DMS53 treated with DMSO at 0.1 percent for 48 hours (cell line): Measurements from ENCODE around the gene EGLN1.

Experiments used
- DNase-seq: peaks from one replicate; lab custom pipeline; 2025; ENCODE audit not compliant: unreplicated experiment; lab: John Stamatoyannopoulos, UW

Gene EGLN1

GRCh38 chr1:231334079-231334666 lies 87.9 kb downstream of the EGLN1 start:
- DNase-seq: no peak

GRCh38 chr1:231332761-231333160 lies 89.3 kb downstream of the EGLN1 start:
- DNase-seq: no peak

GRCh38 chr1:231329483-231329882 lies 92.6 kb downstream of the EGLN1 start:
- no peak for DNase-seq

GRCh38 chr1:231327617-231328016 lies 94.5 kb downstream of the EGLN1 start:
- DNase-seq: no peak

- no peak for DNase-seq
Measured at GRCh38 chr1:231326248-231326647, 95.8 kb downstream of the EGLN1 start.

GRCh38 chr1:231324660-231325059 lies 97.4 kb downstream of the EGLN1 start:
- no peak for DNase-seq

- DNase-seq: no peak
Measured at GRCh38 chr1:231322880-231323530, 99.1 kb downstream of the EGLN1 start.

GRCh38 chr1:231319080-231319479 lies 103.0 kb downstream of the EGLN1 start:
- DNase-seq: no peak

GRCh38 chr1:231318568-231318967 lies 103.5 kb downstream of the EGLN1 start:
- DNase-seq: no peak

- DNase-seq: no peak
Measured at GRCh38 chr1:231318015-231318355, 104.1 kb downstream of the EGLN1 start.

- DNase-seq: no peak
Measured at GRCh38 chr1:231317306-231318014, 104.6 kb downstream of the EGLN1 start.

- DNase-seq: peak; percentile 7
Measured at GRCh38 chr1:231315887-231316286, 106.2 kb downstream of the EGLN1 start.
